HEK293 (cell line): ENCODE measurements around the gene THEM4.

Experiments used
- CTCF ChIP-seq: fragments of 450-650 bp; formaldehyde crosslinking; IDR thresholded peaks from 2 replicates; pipeline ENCODE4 v1.5.1; 2016; ENCODE audit warnings: missing biosample characterization, missing genetic modification characterization
- GLI2 ChIP-seq: fragments of 450-650 bp; formaldehyde crosslinking; IDR thresholded peaks from 2 replicates; pipeline ENCODE4; 2017; ENCODE audit warnings: missing biosample characterization, missing genetic modification characterization, low read depth, borderline replicate concordance
- MEIS1 ChIP-seq: sonication (generic); formaldehyde crosslinking; IDR thresholded peaks from 2 replicates; pipeline ENCODE4 v1.8.1; 2022; ENCODE audit warnings: missing genetic modification reagents, mild to moderate bottlenecking, borderline replicate concordance
- ZNF133 ChIP-seq: fragments of 450-650 bp; formaldehyde crosslinking; IDR thresholded peaks from 2 replicates; pipeline ENCODE4 v1.5.1; 2016; ENCODE audit warnings: missing biosample characterization, missing genetic modification characterization
- ZNF513 ChIP-seq: fragments of 450-650 bp; IDR thresholded peaks from 2 replicates; pipeline ENCODE4 v1.5.1; 2018; ENCODE audit warnings: missing biosample characterization, missing genetic modification characterization
- ZNF791 ChIP-seq: fragments of 450-650 bp; formaldehyde crosslinking; IDR thresholded peaks from 2 replicates; pipeline ENCODE4 v1.5.1; 2016; ENCODE audit warnings: missing biosample characterization, missing genetic modification characterization

- TF ChIP-seq GLI2 (tag by site-specific recombination) (no peak), ZNF513 (no peak), CTCF (tag by site-specific recombination) (no peak), MEIS1 (no peak), ZNF133 (tag by site-specific recombination) (no peak), ZNF791 (tag by site-specific recombination) (no peak)
Measured at GRCh38 chr1:151952811-151953210, 43.5 kb upstream of the THEM4 start.
